GM12878 (cell line): Measurements from ENCODE around the gene CLIC3. TPM values are rescaled to one million over a fixed set of nuclear protein-coding genes. Genes with fewer than 3 reads are reported as not detected.
A peak's percentile ranks its signal among the peaks of the same experiment; 100 is the strongest.

Experiments used
- ASH2L ChIP-seq: fragments of 300-600, 200-600 bp; sonication (generic); IDR thresholded peaks from 2 replicates; pipeline ENCODE4 v1.6.1; 2017; ENCODE audit warnings: low read depth, mild to moderate bottlenecking, borderline replicate concordance
- BCL11A ChIP-seq: IDR thresholded peaks from 2 replicates; pipeline ENCODE4 v1.6.1; 2011; ENCODE audit warnings: low read depth, low read length
- BRCA1 ChIP-seq: IDR thresholded peaks from 2 replicates; pipeline ENCODE4 v1.6.1; 2011; ENCODE audit warnings: low read depth, low read length, improper control_type of control experiment
- CEBPB ChIP-seq, 2 experiments: fragments of 150-350 bp in 1 of 2; IDR thresholded peaks; 2 replicates each; pipeline ENCODE4 v1.6.1; 2012 to 2014; ENCODE audit warnings: low read depth in 2 of 2, low read length in 2 of 2, borderline replicate concordance in 1 of 2, inconsistent platforms in 1 of 2
- CHD2 ChIP-seq: IDR thresholded peaks from 2 replicates; pipeline ENCODE4 v1.6.1; 2011; ENCODE audit warnings: low read depth, low read length, improper control_type of control experiment, borderline replicate concordance
- DPF2 ChIP-seq: fragments of 450-650 bp; IDR thresholded peaks from 2 replicates; pipeline ENCODE4 v1.6.1; 2017; ENCODE audit warnings: mild to moderate bottlenecking
- E4F1 ChIP-seq: fragments of 450-650 bp; IDR thresholded peaks from 2 replicates; pipeline ENCODE4 v1.6.1; 2018; ENCODE audit warnings: borderline replicate concordance, mild to moderate bottlenecking; ENCODE audit not compliant: partially characterized antibody
- ESRRA ChIP-seq: IDR thresholded peaks from 2 replicates; pipeline ENCODE4 v1.6.1; 2012; ENCODE audit warnings: mild to moderate bottlenecking, low read length, improper control_type of control experiment
- FOS ChIP-seq: IDR thresholded peaks from 3 replicates; pipeline ENCODE4 v1.6.1; 2011; ENCODE audit warnings: borderline replicate concordance; ENCODE audit not compliant: insufficient read length; ENCODE audit errors: extremely low read depth
- HDAC2 ChIP-seq: fragments of 200-600 bp; sonication (generic); IDR thresholded peaks from 2 replicates; pipeline ENCODE4 v1.6.1; 2017
- IKZF2 ChIP-seq, 2 experiments: fragments of 450-650 bp; IDR thresholded peaks; 2 replicates each; pipeline ENCODE4 v1.6.1; 2017; ENCODE audit warnings: mild to moderate bottlenecking in 2 of 2, moderate library complexity in 2 of 2
- MAX ChIP-seq: IDR thresholded peaks from 2 replicates; pipeline ENCODE4 v1.6.1; 2012; ENCODE audit warnings: low read depth, low read length, improper control_type of control experiment
- MXI1 ChIP-seq: fragments of 150-350 bp; IDR thresholded peaks from 2 replicates; pipeline ENCODE4 v1.6.1; 2011; ENCODE audit warnings: low read depth, mild to moderate bottlenecking, inconsistent platforms, low read length, improper control_type of control experiment
- NFIC ChIP-seq: IDR thresholded peaks from 2 replicates; pipeline ENCODE4 v1.6.1; 2012; ENCODE audit warnings: low read depth, mild to moderate bottlenecking, inconsistent platforms, low read length, moderate library complexity
- NR2F1 ChIP-seq: fragments of 450-650 bp; conservative IDR thresholded peaks from 2 replicates; pipeline ENCODE4 v1.6.1; 2017; ENCODE audit warnings: mild to moderate bottlenecking
- RB1 ChIP-seq: fragments of 450-650 bp; formaldehyde crosslinking; IDR thresholded peaks from 2 replicates; pipeline ENCODE4 v1.6.1; 2017; ENCODE audit warnings: mild to moderate bottlenecking, borderline replicate concordance
- REST ChIP-seq: IDR thresholded peaks from 2 replicates; pipeline ENCODE4 v1.6.1; 2012; ENCODE audit warnings: mild to moderate bottlenecking, low read depth, low read length
- SMAD1 ChIP-seq: fragments of 450-650 bp; IDR thresholded peaks from 2 replicates; pipeline ENCODE4 v1.6.1; 2018; ENCODE audit warnings: mild to moderate bottlenecking, low read depth; ENCODE audit not compliant: partially characterized antibody
- SREBF1 ChIP-seq: IDR thresholded peaks from 2 replicates; pipeline ENCODE4 v1.6.1; 2012; ENCODE audit warnings: mild to moderate bottlenecking, low read length
- SRF ChIP-seq, 2 experiments: IDR thresholded peaks; 2 replicates each; pipeline ENCODE4 v1.6.1; 2011; ENCODE audit warnings: low read depth in 2 of 2, low read length in 2 of 2, mild to moderate bottlenecking in 1 of 2, moderate library complexity in 1 of 2
- USF1 ChIP-seq: IDR thresholded peaks from 2 replicates; pipeline ENCODE4 v1.6.1; 2011; ENCODE audit warnings: borderline replicate concordance, low read depth, mild to moderate bottlenecking, moderate library complexity, mixed read lengths, low read length; ENCODE audit not compliant: insufficient read depth; ENCODE audit errors: extremely low read length
- ZNF217 ChIP-seq: fragments of 450-650 bp; IDR thresholded peaks from 2 replicates; pipeline ENCODE4 v1.6.1; 2017; ENCODE audit warnings: antibody characterized with exemption, mild to moderate bottlenecking
- ZNF622 ChIP-seq: fragments of 450-650 bp; IDR thresholded peaks from 2 replicates; pipeline ENCODE4 v1.6.1; 2017; ENCODE audit warnings: mild to moderate bottlenecking, inconsistent platforms
- polyA plus RNA-seq, 11 experiments: library from polyadenylated mRNA; depleted of rRNA in 4 of 11; unstranded in 6 of 11; stranded (reverse) in 5 of 11; fragments of >200 nt; fragmentation: Nextera tagmentation in 4 of 11; fragmentation: Illumina TruSeq in 1 of 11; extraction: Ambion mirVana in 4 of 11; extraction: Trizol in 1 of 11; gene quantifications; 1 replicate in 1 of 11; 2 replicates in 10 of 11; pipeline versions ENCODE4 v1.2.1 to v1.2.3, GENCODE V29; 2011 to 2016; ENCODE audit warnings: inconsistent platforms in 2 of 11, missing spikeins in 2 of 11, low read depth in 1 of 11
- total RNA-seq, 4 experiments: library from RNA; depleted of rRNA in 3 of 4; stranded (reverse); fragments of >200 nt in 3 of 4; fragmentation: Illumina TruSeq in 1 of 4; extraction: Trizol in 1 of 4; gene quantifications; 2 replicates each; pipeline versions ENCODE4 v1.2.1 to v1.2.3, GENCODE V29; 2013 to 2021

Gene CLIC3
- total and polyA plus RNA-seq, 10 of the 15 experiments (the other 5 are each of a cell fraction or from before 2014, with no cell fraction given), result 0.31 TPM; not detected in 9

- TF ChIP-seq HDAC2 (no peak), MXI1 (no peak), BCL11A (peak; percentile 63; the same call in 1 of the 2 replicates), SREBF1 (no peak), NR2F1 (peak; percentile 42), MAX (no peak), CEBPB (IDR thresholded peaks at IDR 0.05; ENCODE audit: borderline replicate concordance in 1 of 2, low read depth in 2 of 2, low read length in 2 of 2) (no peak), E4F1 (no peak), SMAD1 (no peak), CHD2 (peak; percentile 37; the same call in 1 of the 2 replicates), REST (no peak), FOS (no peak), IKZF2 (IDR thresholded peaks at IDR 0.05) (peak; percentile 66 to 67), ESRRA (no peak), RB1 (no peak), SRF (IDR thresholded peaks at IDR 0.05; ENCODE audit: low read depth in 2 of 2, low read length in 2 of 2) (no peak), DPF2 (peak; percentile 90), BRCA1 (no peak), USF1 (no peak), ZNF622 (no peak), NFIC (no peak), ZNF217 (no peak), ASH2L (no peak)
Observed at GRCh38 chr9:137034709-137035506, 38.5 kb upstream of the CLIC3 start (continued).
